HepG2 (cell line): ENCODE results near the gene FCGR3A. TPM values are rescaled to one million over a fixed set of nuclear protein-coding genes. Genes with fewer than 3 reads are reported as not detected.
"Not testable (repeated sequence)": the region's sequence is repeated elsewhere in the genome, so short reads cannot be mapped to it uniquely, and the experiment has no call there.

Experiments used
- CBX5 ChIP-seq: sonication (generic); formaldehyde crosslinking; IDR thresholded peaks from 2 replicates; pipeline ENCODE4 v1.4.0; 2020; ENCODE audit warnings: missing genetic modification reagents, borderline replicate concordance
- ELF1 ChIP-seq: sonication (generic); formaldehyde crosslinking; IDR thresholded peaks from 2 replicates; pipeline ENCODE4 v1.4.0; 2020; ENCODE audit warnings: missing genetic modification reagents
- FOSL2 ChIP-seq: sonication (generic); formaldehyde crosslinking; IDR thresholded peaks from 2 replicates; pipeline ENCODE4 v1.4.0; 2020; ENCODE audit warnings: missing genetic modification reagents
- FOXA1 ChIP-seq, 2 experiments: fragments of 450-650 bp in 1 of 2; sonication (generic) in 1 of 2; formaldehyde crosslinking in 1 of 2; IDR thresholded peaks; 2 replicates each; pipeline versions ENCODE4 v1.4.0 to v1.6.1; 2016 to 2020; ENCODE audit warnings: missing genetic modification reagents in 1 of 2
- FOXK1 ChIP-seq: sonication (generic); formaldehyde crosslinking; IDR thresholded peaks from 2 replicates; pipeline ENCODE4 v1.4.0; 2020; ENCODE audit warnings: low read depth, missing genetic modification reagents, borderline replicate concordance
- GABPB1 ChIP-seq: IDR thresholded peaks from 2 replicates; pipeline ENCODE4 v1.6.1; 2016; ENCODE audit warnings: mild to moderate bottlenecking, missing genetic modification reagents, moderate library complexity, missing compliant biosample characterization
- KDM2A ChIP-seq: sonication (generic); formaldehyde crosslinking; IDR thresholded peaks from 2 replicates; pipeline ENCODE4 v1.4.0; 2020; ENCODE audit warnings: low read depth, missing genetic modification reagents, borderline replicate concordance
- KDM5B ChIP-seq: sonication (generic); formaldehyde crosslinking; IDR thresholded peaks from 2 replicates; pipeline ENCODE4 v1.4.0; 2020; ENCODE audit warnings: missing genetic modification reagents, mild to moderate bottlenecking, borderline replicate concordance
- LCORL ChIP-seq, 2 experiments: fragments of 450-650 bp in 1 of 2; sonication (generic) in 1 of 2; formaldehyde crosslinking in 1 of 2; IDR thresholded peaks; 2 replicates each; pipeline versions ENCODE4 v1.5.0 to v1.6.1; 2017 to 2020; ENCODE audit warnings: antibody characterized with exemption in 1 of 2, missing genetic modification reagents in 1 of 2
- MAF1 ChIP-seq: sonication (generic); formaldehyde crosslinking; IDR thresholded peaks from 2 replicates; pipeline ENCODE4 v1.5.0; 2020; ENCODE audit warnings: missing genetic modification reagents, borderline replicate concordance
- MAFF ChIP-seq: IDR thresholded peaks from 2 replicates; pipeline ENCODE4 v1.6.1; 2011; ENCODE audit warnings: low read depth, low read length, improper control_type of control experiment
- NFKB2 ChIP-seq: sonication (generic); formaldehyde crosslinking; IDR thresholded peaks from 2 replicates; pipeline ENCODE4 v1.4.0; 2020; ENCODE audit warnings: missing genetic modification reagents, borderline replicate concordance
- REPIN1 ChIP-seq: sonication (generic); formaldehyde crosslinking; IDR thresholded peaks from 2 replicates; pipeline ENCODE4 v1.8.0; 2022; ENCODE audit warnings: missing genetic modification reagents, low read depth, mild to moderate bottlenecking, borderline replicate concordance
- RXRA ChIP-seq: sonication (generic); formaldehyde crosslinking; IDR thresholded peaks from 2 replicates; pipeline ENCODE4 v1.5.1; 2020; ENCODE audit warnings: missing genetic modification reagents
- SOX5 ChIP-seq: IDR thresholded peaks from 2 replicates; pipeline ENCODE4 v1.6.1; 2016; ENCODE audit warnings: borderline replicate concordance
- YY1 ChIP-seq: IDR thresholded peaks from 2 replicates; pipeline ENCODE4 v1.6.1; 2011; ENCODE audit warnings: low read length, low read depth, moderate library complexity, mild to moderate bottlenecking; ENCODE audit not compliant: insufficient read depth, insufficient replicate concordance
- ZNF205 ChIP-seq: IDR thresholded peaks from 2 replicates; pipeline ENCODE4 v1.6.1; 2018; ENCODE audit warnings: missing biosample characterization, missing genetic modification reagents
- ZNF24 ChIP-seq: fragments of 450-650 bp; IDR thresholded peaks from 2 replicates; pipeline ENCODE4 v1.6.1; 2017; ENCODE audit warnings: antibody characterized with exemption, mild to moderate bottlenecking
- ZNF556 ChIP-seq: sonication (generic); formaldehyde crosslinking; IDR thresholded peaks from 2 replicates; pipeline ENCODE4 v1.4.0; 2020; ENCODE audit warnings: mild to moderate bottlenecking, missing genetic modification reagents, borderline replicate concordance
- ZNF614 ChIP-seq: IDR thresholded peaks from 2 replicates; pipeline ENCODE4 v1.6.1; 2018; ENCODE audit warnings: missing biosample characterization, missing genetic modification reagents, inconsistent platforms, borderline replicate concordance
- polyA plus RNA-seq, 8 experiments: library from polyadenylated mRNA; depleted of rRNA in 3 of 8; stranded (reverse) in 7 of 8; unstranded in 1 of 8; fragments of >200 nt; fragmentation: Illumina TruSeq in 4 of 8; extraction: Trizol in 4 of 8; gene quantifications; 2 replicates each; pipeline versions ENCODE4 v1.2.1 to v1.2.3, GENCODE V29; 2011 to 2016; ENCODE audit warnings: low read depth in 4 of 8, missing spikeins in 1 of 8, mixed read lengths in 1 of 8; ENCODE audit not compliant: insufficient read depth in 1 of 8
- total RNA-seq, 5 experiments: library from RNA; depleted of rRNA; stranded (reverse); fragments of >200 nt; fragmentation: Illumina TruSeq; extraction: Trizol; gene quantifications; 2 replicates each; pipeline ENCODE4 v1.2.3, GENCODE V29; 2016; ENCODE audit warnings: low read depth in 1 of 5
- TF ChIP-seq, protein P1 (sequence below): sonication (generic); formaldehyde crosslinking; IDR thresholded peaks from 2 replicates; pipeline ENCODE4 v1.4.0; 2020; ENCODE audit warnings: missing genetic modification reagents, mild to moderate bottlenecking, borderline replicate concordance
- TF ChIP-seq, protein P2 (sequence below): sonication (generic); formaldehyde crosslinking; IDR thresholded peaks from 2 replicates; pipeline ENCODE4 v1.4.0; 2020; ENCODE audit warnings: low read depth, missing genetic modification reagents
- TF ChIP-seq, protein P3 (sequence below): sonication (generic); formaldehyde crosslinking; IDR thresholded peaks from 2 replicates; pipeline ENCODE4 v1.8.0; 2022; ENCODE audit warnings: missing genetic modification reagents, mild to moderate bottlenecking, borderline replicate concordance

Gene FCGR3A
- total and polyA plus RNA-seq, 2 of the 13 experiments (the other 11 are each of a cell fraction or from before 2014, with no cell fraction given) = not detected

DNA sequence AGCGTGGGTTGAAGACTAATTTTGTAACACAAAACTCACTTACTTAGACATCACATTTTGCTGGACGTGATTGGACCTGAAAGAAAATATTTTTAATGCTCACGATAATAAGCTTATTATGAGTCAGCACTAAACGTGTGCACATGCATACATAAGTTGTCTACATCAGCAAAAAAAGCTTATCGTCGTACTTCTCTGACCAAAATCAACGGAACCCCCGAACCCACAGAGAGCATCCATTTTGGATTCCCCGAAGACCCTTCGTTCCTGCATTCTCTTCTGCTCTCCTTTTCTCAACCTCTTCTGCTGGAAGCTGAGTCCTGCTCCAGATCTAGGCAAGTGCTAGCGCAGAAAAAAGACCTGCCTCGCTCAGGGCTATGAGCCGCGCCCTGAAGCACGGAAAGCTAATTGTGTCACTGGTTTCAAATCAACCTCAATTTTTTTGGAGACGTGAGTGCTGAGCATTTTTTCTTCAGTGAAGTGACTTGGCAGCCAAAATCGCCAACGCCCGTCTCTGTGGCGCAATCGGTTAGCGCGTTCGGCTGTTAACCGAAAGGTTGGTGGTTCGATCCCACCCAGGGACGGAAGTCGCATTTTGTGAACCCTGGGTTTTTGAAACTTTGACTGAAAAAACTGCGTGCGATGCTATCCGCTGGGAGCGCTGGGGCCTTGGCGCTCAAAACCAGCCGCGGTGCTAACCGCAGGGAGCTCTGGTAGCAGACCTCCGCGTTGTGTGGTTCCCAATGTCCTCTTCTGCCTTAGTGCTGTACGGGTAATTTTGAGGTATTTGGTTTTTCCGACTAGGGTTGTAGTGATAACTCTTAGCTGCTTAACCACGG is 9.7 kb downstream of the FCGR3A start (continued):
- TF ChIP-seq MAFF (peak; percentile 94), ZNF614 (peak; percentile 56), SOX5 (peak; percentile 25; the same call in 1 of the 2 replicates), GABPB1 (peak; percentile 81), ZNF556 (peak; percentile 34; the same call in 1 of the 2 replicates), LCORL (CRISPR knock-in tag; IDR thresholded peaks at IDR 0.05) (peak; percentile 76), KDM5B (CRISPR knock-in tag) (peak; percentile 40; the same call in 1 of the 2 replicates), CBX5 (peak; percentile 61; the same call in 1 of the 2 replicates), FOSL2 (CRISPR knock-in tag) (peak; percentile 48), ELF1 (CRISPR knock-in tag) (peak; percentile 74), MAF1 (CRISPR knock-in tag) (peak; percentile 98), ZNF24 (peak; percentile 91), REPIN1 (CRISPR knock-in tag) (peak; percentile 76; the same call in 1 of the 2 replicates), NFKB2 (CRISPR knock-in tag) (peak; percentile 72; the same call in 1 of the 2 replicates), RXRA (0 out of 2 replicates have a peak, but pooled peaks have one; percentile 26), FOXK1 (CRISPR knock-in tag) (0 out of 2 replicates have a peak, but pooled peaks have one; percentile 12), KDM2A (peak; percentile 90), YY1 (peak; percentile 37), FOXA1 (CRISPR knock-in tag; IDR thresholded peaks at IDR 0.05) (peak; percentile 8; the same call in 1 of the 2 replicates), ZNF205 (peak; percentile 82)
- TF ChIP-seq, protein P1, sequence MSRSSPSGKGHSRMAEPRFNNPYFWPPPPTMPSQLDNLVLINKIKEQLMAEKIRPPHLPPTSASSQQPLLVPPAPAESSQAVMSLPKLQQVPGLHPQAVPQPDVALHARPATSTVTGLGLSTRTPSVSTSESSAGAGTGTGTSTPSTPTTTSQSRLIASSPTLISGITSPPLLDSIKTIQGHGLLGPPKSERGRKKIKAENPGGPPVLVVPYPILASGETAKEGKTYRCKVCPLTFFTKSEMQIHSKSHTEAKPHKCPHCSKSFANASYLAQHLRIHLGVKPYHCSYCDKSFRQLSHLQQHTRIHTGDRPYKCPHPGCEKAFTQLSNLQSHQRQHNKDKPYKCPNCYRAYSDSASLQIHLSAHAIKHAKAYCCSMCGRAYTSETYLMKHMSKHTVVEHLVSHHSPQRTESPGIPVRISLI (CRISPR knock-in tag) = peak; percentile 84; the same call in 1 of the 2 replicates
- TF ChIP-seq LCORL, FOXA1 (IDR thresholded peaks at IDR 0.05): not testable (repeated sequence)
- TF ChIP-seq, protein P2, sequence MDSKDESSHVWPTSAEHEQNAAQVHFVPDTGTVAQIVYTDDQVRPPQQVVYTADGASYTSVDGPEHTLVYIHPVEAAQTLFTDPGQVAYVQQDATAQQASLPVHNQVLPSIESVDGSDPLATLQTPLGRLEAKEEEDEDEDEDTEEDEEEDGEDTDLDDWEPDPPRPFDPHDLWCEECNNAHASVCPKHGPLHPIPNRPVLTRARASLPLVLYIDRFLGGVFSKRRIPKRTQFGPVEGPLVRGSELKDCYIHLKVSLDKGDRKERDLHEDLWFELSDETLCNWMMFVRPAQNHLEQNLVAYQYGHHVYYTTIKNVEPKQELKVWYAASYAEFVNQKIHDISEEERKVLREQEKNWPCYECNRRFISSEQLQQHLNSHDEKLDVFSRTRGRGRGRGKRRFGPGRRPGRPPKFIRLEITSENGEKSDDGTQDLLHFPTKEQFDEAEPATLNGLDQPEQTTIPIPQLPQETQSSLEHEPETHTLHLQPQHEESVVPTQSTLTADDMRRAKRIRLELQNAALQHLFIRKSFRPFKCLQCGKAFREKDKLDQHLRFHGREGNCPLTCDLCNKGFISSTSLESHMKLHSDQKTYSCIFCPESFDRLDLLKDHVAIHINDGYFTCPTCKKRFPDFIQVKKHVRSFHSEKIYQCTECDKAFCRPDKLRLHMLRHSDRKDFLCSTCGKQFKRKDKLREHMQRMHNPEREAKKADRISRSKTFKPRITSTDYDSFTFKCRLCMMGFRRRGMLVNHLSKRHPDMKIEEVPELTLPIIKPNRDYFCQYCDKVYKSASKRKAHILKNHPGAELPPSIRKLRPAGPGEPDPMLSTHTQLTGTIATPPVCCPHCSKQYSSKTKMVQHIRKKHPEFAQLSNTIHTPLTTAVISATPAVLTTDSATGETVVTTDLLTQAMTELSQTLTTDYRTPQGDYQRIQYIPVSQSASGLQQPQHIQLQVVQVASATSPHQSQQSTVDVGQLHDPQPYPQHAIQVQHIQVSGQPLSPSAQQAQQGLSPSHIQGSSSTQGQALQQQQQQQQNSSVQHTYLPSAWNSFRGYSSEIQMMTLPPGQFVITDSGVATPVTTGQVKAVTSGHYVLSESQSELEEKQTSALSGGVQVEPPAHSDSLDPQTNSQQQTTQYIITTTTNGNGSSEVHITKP (CRISPR knock-in tag) = 0 out of 2 replicates have a peak, but pooled peaks have one; percentile 49
- TF ChIP-seq, protein P3, sequence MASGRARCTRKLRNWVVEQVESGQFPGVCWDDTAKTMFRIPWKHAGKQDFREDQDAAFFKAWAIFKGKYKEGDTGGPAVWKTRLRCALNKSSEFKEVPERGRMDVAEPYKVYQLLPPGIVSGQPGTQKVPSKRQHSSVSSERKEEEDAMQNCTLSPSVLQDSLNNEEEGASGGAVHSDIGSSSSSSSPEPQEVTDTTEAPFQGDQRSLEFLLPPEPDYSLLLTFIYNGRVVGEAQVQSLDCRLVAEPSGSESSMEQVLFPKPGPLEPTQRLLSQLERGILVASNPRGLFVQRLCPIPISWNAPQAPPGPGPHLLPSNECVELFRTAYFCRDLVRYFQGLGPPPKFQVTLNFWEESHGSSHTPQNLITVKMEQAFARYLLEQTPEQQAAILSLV = 0 out of 2 replicates have a peak, but pooled peaks have one; percentile 49
